GM19035 (cell line): ENCODE measurements around the gene ERC2.

Source experiments
- ATAC-seq: cut with Tn5 transposase; IDR thresholded peaks from one replicate; pipeline ENCODE4 v1.9.1; 2021; ENCODE audit not compliant: unreplicated experiment

ERC2 gene

DNA sequence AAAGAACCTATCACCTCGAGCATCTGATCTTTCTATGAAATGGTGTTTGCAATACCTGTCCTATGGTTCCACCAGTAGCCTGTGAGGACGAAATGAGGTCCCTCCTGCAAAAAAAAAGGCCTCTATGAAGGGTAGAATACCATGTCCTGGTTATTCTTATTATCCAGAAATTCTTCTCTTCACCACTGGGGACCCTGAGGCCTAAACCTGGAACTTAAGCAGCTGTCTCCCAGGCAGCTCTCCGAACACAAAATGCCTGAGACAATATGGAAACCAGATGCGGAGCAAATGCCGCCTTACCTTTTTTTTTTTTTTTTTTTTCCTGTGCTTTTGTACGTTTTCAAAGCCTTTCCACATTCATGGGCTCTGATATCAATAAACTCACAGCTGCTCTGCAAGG lies 919.1 kb downstream of the ERC2 start:
- ATAC-seq, result no peak

DNA sequence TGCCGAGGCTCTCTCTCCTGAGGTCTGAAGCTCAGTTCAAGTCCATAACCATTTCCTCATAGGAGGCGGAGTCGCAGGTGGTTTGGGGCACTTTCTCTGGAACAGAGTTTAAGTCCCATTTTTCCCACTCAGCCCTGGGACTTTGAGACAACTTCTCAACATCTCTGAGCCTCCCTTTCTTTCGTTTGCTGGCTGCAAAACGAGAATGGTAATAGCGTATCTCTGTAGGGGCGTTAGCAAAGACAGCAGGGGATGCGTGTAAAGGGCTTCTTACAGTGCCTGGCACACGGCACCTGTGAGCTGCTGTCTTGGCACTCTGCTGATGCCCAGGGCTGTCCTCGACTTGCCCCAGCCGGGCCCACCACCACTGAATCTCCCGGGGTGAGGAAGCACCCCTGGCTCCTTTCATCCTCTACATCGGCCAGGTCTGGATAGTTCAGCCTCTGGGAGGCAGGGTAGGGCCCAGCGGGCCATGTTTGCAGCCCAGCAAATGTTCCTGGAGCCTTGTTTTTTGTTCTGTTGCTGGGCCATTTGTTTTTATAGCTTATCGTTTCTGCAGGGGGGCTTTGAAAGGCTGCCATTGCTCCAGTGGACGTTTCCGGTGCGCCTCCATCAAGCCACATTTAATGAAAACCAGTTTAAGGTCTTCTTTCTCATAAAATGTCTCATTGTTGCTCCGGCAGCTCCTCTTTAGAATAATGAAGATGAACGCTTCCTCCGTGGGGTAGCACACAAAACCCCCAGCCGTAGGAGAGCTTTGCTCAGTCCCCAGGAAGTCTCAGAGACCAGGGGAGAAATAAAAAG lies 921.2 kb downstream of the ERC2 start:
- ATAC-seq, result no peak

DNA sequence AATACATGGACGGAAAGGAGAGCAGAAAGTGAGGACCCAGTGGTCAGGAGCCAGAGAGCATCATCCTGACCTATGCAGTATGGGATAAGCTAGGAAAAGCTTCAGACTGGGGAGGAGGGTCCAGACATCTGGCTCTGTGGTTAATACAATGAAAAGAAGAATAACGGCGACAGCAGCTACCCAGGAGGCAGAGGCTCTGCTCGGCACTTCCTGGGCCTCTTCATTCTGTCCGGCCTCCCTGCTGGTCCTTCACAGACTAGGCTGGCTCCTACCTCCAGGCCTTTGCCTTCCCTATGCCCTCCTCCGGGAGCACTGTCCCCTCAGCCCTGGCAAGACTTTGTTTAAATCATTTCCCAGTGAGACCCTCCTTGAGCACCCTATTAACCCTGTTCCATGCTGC lies 922.3 kb downstream of the ERC2 start:
- ATAC-seq, result no peak

DNA sequence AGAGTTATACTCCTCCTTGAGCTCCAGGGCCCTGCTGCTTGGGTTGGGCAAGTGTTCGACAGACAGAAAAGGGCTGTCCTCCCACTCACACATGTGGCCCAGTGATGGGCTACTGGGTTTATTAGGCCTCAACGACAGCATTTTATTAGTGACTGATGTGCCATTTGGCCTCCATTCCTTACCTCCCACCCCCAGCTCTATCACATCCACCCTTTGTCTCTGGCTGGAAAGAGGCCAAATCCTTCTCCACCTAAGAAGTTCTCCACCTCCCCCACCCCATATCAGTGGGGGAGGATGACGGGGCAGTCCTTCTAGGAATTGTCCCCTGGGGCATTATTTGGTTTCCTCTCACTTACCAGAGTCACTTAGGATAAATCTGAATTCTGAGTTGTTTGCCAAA lies 924.0 kb downstream of the ERC2 start:
- no peak for ATAC-seq

DNA sequence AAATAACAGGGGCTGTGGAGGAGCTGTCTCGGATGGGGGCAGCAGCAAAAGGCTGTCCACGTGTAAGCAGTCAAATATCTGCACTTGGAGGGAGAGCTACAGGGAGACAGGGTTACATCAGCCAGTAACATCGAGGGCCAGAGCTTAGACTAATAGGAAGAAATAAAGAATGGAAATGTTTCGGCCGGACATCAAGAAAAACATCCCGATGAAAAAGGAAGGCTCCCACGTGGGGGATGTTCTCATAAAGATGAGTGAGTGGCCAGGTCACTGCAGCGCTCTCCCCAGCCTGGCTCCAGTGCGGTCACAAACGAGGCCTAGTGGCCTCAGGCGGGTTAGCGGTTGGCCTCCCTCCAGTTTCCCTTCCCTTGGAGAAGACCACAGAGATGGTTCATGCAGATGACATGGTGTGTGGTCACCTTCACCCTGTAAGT lies 925.1 kb downstream of the ERC2 start:
- ATAC-seq, result no peak

DNA sequence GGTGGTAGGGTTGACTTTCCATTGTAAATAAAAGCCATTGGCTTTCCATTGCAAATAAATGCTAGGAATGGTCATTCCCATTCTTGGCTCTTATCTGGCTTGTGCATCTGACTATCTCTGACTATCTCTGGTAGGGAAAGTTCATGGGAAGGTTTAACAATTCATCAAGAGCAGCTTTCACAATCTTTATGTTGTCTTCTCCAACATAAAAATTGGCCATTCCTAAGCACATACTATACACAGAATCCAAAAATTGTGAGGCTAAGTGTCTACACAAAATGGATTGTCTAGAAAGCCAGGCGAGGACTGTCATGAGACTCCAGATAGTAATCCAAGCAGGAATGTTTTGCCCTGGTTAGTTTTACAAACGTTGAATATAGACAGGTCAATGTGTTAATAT lies 926.8 kb downstream of the ERC2 start:
- no peak for ATAC-seq

DNA sequence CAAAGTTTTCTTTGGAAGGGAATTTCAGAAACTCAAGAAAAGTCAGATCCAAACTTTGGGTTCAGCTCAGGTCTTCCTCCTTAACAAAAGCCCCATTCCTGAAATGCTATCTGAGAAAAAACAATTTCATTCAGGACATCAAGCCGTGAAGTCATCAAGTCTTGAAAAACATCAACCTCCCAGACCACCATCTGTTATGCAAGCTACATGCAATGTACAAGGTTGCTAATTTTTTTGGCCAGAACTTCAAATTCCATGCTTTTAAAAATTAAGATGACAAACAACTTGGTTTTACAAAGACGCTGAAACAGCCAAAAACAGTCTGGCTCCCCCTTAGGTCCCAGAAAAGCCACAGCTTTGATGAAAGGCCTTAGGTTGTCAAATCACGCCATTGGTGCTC lies 927.3 kb downstream of the ERC2 start:
- no peak for ATAC-seq

DNA sequence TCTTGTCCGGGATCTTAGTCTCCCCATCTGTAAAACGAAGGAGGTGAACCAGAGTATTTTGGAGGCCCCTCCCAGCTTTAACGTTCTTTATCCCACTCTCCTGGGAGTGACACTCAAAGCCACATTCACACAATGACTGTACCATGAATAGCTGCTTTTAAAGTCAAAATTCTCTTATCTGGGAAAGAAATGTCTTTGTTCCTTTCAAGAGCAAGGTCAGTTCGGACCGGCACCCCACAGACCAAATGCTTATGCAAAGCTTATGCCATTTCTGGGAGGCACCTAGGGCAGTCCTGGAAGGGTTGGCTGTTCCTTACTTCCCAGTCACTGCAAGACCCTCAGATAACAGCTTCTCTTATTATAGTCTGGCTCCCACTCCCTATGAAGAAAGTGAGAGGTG lies 927.7 kb downstream of the ERC2 start:
- no peak for ATAC-seq

DNA sequence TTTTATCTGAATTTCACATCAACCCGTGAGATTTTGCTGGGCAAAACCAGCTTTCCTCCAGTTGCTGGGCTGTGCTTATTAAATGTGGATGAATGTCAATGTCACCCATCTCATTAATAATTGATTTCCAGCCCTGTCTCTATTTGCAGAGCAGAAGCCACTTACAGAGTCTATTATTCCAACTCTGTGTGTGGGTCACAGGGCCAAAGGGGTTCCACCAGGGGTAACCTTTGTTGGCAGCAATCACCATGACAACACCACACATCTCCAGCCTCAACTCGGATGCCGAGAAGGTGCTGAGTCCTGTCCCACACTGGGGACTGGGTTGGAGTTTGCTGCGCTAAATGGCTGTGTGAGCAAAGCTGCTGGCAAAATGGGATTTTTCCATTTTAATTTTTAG lies 930.1 kb downstream of the ERC2 start:
- no peak for ATAC-seq

DNA sequence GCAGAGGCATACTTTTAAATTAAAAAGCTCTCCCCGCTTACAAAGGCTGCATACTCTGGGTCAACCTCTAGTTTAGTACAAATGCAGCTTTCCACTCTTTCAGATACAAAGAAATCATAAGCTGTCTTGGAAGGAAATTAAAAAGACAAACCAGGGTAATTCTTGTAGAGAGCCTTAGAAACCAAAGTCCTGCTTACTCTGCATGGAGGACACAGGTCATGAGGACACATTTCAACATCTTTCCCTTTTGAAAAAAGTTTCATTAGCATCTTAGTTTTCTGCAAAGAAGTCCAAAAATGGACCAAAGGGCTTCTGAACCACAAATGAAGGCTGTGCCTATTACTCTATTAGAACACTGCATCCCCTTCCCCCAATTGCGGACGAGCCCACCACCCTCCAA lies 930.7 kb downstream of the ERC2 start:
- ATAC-seq, result no peak

DNA sequence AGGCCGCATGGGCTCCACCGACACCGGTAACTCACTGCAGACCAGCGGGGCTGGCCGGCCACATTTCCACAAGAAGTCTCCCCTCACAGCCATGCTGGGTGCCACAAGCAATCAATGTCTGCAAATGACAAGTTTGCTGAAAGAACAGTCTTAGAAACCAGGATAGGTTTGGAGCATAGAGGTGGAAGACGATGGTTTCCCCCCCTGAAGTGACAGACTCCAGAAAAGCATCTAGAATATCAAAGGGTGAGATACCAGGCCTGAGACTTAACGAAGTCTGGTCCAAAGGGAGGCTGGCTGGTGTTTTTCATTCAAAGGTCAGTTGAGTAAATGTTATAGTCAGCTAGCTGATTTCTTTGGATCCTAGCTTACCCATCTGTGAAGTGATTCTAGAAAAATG lies 931.1 kb downstream of the ERC2 start:
- no peak for ATAC-seq

DNA sequence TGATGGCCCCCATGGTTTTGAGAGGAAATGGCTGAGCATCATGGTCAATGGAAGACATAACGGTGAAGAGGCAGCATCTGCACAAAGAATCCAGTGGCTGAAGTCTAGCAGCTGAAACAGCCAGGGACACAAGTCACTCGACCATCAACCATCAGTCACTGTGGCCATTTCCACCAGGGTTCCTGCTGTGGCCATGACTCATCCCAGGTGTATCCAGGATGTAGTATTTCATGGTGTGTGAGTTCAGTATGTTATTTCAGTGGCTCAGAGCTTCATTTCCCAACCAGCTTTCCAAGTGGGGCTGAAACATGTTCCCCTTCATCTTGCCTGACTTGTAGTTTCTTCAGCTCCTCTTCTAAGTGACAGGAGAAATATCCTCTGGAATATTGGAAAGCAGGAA lies 933.4 kb downstream of the ERC2 start:
- ATAC-seq, result no peak

DNA sequence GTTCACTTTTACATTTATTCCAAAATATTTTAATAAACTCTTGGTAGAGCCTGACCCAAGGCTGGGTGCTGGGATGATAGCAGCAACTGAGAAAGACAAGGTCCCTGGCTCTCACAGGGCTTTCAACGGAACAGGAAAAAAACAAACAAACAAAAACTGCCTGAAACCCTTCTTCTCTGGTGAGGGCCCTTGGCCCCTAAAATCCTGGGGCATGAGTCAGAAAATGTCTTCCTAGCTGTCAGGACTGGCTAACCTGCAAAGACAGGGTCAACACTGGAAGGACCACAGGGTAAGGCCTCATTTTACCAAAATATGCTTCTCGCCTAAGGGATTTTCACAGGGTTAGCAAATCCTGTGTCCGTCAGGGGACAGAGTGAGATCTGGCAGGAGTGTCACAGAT lies 935.5 kb downstream of the ERC2 start:
- ATAC-seq, result no peak

DNA sequence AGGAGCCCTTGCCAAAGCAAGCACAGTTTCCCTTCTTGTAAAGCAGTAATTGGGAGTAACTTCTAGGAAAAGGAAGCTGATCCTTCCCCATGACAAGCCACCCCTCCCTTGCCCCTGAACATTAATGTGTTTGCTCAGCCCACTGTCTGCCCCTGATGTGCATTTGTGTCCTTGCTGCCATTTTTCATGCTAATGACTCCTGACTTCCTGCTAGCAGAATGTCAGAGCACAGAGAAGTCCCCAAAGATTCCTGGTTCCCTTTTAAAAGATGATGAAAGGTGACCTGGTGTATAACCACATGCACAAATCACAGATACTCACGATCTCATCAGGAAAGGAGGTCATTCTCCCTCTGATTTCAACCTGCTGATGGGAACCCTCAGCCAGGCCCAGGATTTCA lies 936.9 kb downstream of the ERC2 start:
- no peak for ATAC-seq

DNA sequence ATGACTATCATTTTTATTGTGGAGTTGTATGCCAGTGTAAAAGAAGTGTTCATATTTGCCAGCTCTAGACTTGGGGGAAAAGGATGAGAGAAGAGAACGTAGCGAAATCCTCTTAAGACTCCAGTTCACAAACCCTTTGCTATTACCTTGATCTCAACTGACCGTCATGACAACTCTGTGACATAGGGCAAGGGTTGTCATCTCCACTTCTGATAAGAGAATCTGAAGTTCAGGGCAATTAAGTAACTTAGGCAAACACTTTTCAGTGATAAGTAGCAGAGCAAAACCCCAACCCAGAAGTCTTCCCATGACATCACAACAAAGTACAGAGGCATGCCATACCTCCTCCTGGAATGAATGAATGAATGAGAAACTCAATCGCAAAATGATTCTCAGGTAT lies 940.9 kb downstream of the ERC2 start:
- ATAC-seq, result no peak

DNA sequence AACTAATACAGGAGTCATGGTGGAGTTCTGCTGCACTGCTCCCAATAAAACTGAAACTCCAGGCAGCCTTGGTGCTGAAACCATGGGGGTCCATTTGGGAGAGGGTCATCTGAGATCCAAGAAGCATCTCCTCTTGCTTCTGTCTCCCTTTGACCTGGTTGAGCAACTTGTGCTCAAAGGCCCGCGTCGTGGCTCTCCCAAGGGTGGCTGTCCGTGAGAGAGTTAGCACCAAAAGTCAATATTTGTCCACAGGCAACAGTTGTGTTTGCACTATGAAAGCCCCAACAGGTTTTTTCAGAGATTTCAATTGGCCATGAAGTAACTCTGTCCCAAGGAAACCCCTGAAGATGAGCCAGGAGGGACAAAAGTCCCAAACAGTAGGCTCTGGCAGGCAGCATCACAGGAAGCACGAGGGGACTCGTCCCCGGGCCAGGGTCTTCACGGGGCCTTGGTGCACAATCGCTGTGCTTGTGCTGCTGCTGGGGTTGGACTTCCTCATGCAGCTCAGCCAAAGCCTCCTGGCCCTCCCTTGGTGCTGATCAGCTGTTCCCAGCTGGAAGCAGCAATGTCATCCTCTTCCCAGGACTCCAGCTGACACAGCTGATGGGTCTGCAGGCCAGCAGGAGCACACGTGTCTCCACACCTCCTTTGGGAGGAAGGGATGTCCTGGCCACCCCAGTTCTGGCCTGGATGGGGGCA lies 941.8 kb downstream of the ERC2 start:
- no peak for ATAC-seq

DNA sequence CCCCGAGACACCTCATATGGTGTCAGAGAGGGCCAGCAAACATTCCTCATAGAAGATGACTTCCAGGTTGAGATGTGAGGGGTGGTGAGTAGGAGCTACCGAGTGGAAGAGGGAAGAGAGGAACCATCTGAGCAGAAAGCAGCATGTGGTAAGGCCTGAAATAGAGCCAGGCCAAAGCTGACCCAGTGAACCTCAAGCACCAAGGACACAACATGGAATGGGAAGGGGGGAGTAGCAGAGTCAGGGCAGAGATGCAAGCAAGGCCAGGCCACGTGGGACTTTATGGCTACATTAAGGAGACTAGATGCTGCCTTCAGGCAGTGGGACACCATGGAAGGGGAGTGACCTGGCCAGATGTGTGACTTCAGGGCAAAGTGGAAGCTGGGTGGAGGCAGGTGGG lies 942.8 kb downstream of the ERC2 start:
- ATAC-seq, result no peak

DNA sequence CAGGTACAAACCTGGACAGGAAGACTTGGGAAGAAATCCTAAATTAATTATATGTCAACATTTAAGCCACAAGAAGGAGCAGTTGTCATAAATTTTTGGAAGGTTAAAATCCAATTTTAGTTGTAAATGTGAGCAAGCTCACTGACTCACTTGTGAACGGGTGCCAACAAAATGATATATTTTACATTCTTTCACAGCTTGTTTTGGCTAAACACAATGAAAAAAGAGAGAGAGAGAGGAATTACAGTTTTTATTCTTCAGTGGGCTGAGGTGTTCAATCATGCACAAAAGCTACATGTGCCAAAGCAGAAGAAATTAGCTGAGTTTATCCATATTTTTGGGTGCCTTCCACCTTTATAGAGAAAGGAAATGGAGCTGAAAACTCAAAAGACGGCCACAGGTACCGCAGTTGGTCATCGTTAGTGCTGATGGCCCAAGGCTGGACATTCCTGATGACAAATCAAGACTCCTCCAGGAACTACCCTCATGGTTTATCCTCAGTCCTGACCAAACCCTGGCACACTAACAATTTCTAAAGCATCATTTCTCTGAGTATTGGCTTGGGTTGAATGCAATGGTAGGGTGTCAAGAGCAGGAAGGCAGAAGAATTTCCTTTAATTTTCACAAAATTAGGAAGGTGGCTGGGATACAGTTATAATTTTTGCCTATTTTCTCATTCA lies 943.6 kb downstream of the ERC2 start:
- no peak for ATAC-seq

DNA sequence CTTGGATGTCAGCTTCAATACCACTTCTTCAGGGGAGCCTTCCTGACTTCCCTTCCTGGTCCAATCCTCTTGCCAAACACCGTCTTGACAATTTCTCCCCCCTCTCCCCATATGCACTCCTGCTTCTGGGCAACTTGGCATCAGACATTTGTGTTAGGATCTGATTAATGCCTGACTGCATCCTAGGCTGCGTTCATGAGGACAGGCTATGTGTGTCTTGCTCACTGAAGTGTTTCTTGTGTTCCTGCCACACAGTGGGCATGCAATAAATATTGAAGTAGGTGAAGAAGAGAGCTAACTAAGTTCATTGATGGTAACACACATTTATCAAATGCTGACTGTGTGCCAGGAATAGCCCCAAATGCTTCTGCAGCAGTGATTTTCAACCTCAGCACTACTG lies 944.8 kb downstream of the ERC2 start:
- no peak for ATAC-seq

DNA sequence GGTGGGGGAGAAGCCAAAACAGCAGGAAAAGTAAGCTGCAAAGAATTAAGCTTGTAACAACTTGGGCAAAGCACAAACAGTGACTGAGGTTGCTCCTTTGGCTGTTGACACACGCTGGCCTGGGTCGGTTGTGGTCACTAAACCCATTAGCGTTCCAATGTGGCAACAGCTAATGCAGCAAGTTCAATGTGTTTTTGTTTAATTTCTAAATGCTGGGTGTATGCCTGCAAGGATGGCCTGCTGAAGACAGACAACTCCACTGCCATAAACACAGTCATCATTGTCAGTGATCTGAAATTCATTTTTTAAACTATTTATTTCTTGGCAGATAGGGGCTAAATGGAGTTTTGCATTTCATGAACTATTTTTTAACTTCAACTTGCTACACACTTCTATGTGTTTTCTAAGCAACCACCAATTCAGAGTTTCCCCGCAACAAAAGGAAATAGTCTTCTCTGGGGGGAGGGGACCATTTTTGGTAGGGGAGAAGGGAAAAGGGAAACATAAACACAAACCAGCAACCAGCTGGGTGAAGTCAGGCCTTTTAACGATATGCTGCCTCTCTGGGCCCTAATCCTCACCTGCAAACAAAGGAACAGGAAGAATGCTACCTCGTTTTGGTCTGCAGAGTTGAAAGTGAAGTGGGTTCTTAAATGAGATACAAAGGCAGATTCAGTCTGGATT lies 946.4 kb downstream of the ERC2 start:
- ATAC-seq, result no peak

DNA sequence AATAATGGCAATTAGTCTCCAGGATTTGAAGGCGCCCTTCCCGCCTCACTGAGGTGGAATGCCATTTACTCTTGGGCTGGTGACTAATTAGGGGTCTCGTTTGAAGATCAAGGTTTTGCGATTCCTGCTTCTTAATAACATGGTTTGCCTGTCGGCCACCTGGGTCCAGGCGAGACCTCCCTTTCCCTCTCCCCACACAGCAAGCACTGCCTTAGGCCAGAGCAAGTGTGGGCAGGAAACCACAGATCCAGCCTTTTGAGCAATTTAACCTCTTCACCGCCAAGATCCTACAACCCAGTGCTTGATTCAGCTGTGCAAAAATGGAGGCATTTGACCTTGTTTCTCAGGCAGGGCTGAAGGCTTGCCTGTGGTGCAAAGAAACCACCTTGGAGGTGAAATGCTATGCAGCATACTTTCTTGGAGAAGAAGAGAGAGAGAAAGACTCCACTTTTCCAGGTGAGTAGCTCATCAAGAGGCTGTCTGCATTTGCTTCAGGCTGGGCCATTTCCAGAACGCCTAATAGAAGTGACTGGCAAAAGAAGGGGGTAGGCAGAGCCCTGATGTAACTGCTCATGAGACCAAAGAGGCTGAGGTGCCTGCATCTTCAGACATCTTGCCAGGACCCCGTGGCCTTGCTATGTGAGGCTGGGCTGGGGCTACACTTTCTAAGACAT lies 947.1 kb downstream of the ERC2 start:
- ATAC-seq, result no peak
